SK-N-SH treated with all-trans-retinoic acid at 6 μM for 48 hours (cell line): ENCODE results near the gene NEUROD4.

ENCODE experiments used
- ATAC-seq: fragments of 200-7000 bp; cut with Tn5 transposase; 3 replicates; pipeline ENCODE4 v1.9.1; 2020; ENCODE audit warnings: mild to moderate bottlenecking, moderate library complexity
- ARNTL ChIP-seq: fragments of 450-650 bp; formaldehyde crosslinking; IDR thresholded peaks from 2 replicates; pipeline ENCODE4 v1.5.0; 2020; ENCODE audit warnings: low read depth, mild to moderate bottlenecking, moderate library complexity, borderline replicate concordance
- BACH2 ChIP-seq: fragments of 250-450 bp; sonication (Bioruptor Pico); IDR thresholded peaks from 2 replicates; pipeline ENCODE4 v1.9.0; 2021; ENCODE audit warnings: mild to moderate bottlenecking, borderline replicate concordance
- CSDC2 ChIP-seq: fragments of 250-450 bp; sonication (Bioruptor Pico); IDR thresholded peaks from 2 replicates; pipeline ENCODE4 v1.5.0; 2020; ENCODE audit warnings: mild to moderate bottlenecking, moderate library complexity
- ESRRG ChIP-seq: fragments of 250-450 bp; sonication (Bioruptor Pico); IDR thresholded peaks from 2 replicates; pipeline ENCODE4 v1.6.1; 2021; ENCODE audit warnings: mild to moderate bottlenecking
- GLIS3 ChIP-seq: fragments of 250-450 bp; sonication (Bioruptor Pico); IDR thresholded peaks from 2 replicates; pipeline ENCODE4 v1.5.0; 2020; ENCODE audit warnings: mild to moderate bottlenecking, moderate library complexity
- ISL1 ChIP-seq: fragments of 250-450 bp; sonication (Bioruptor Pico); IDR thresholded peaks from 2 replicates; pipeline ENCODE4 v2.1.2; 2022; ENCODE audit warnings: mild to moderate bottlenecking, moderate library complexity
- OSR1 ChIP-seq: fragments of 250-450 bp; sonication (Bioruptor Pico); IDR thresholded peaks from 2 replicates; pipeline ENCODE4 v1.8.0; 2022; ENCODE audit warnings: moderate library complexity, mild to moderate bottlenecking, inconsistent platforms
- PATZ1 ChIP-seq: fragments of 250-450 bp; sonication (Bioruptor Pico); IDR thresholded peaks from 2 replicates; pipeline ENCODE4 v1.8.0; 2020; ENCODE audit warnings: mild to moderate bottlenecking, moderate library complexity, borderline replicate concordance
- PPARA ChIP-seq: fragments of 250-450 bp; sonication (Bioruptor Pico); IDR thresholded peaks from 2 replicates; pipeline ENCODE4 v1.5.0; 2020; ENCODE audit warnings: mild to moderate bottlenecking, borderline replicate concordance
- RARB ChIP-seq: fragments of 250-450 bp; sonication (Bioruptor Pico); IDR thresholded peaks from 2 replicates; pipeline ENCODE4 v1.8.0; 2021; ENCODE audit warnings: mild to moderate bottlenecking, moderate library complexity
- SNAI2 ChIP-seq: fragments of 250-450 bp; sonication (Bioruptor Pico); IDR thresholded peaks from 2 replicates; pipeline ENCODE4 v1.5.0; 2020; ENCODE audit warnings: mild to moderate bottlenecking, moderate library complexity
- TOX ChIP-seq: fragments of 250-450 bp; sonication (Bioruptor Pico); IDR thresholded peaks from 2 replicates; pipeline ENCODE4 v1.8.0; 2021; ENCODE audit warnings: mild to moderate bottlenecking, moderate library complexity, borderline replicate concordance
- ZC3H10 ChIP-seq: fragments of 250-450 bp; sonication (Bioruptor Pico); IDR thresholded peaks from 2 replicates; pipeline ENCODE4 v1.5.1; 2021; ENCODE audit warnings: mild to moderate bottlenecking, moderate library complexity
- ZFP3 ChIP-seq: fragments of 250-450 bp; sonication (Bioruptor Pico); IDR thresholded peaks from 2 replicates; pipeline ENCODE4 v1.5.0; 2020; ENCODE audit warnings: mild to moderate bottlenecking, moderate library complexity
- ZFP30 ChIP-seq: fragments of 450-650 bp; formaldehyde crosslinking; IDR thresholded peaks from 2 replicates; pipeline ENCODE4 v1.5.0; 2022; ENCODE audit warnings: mild to moderate bottlenecking, moderate library complexity
- ZNF565 ChIP-seq: fragments of 450-650 bp; formaldehyde crosslinking; conservative IDR thresholded peaks from 2 replicates; pipeline ENCODE4 v1.5.0; 2020; ENCODE audit warnings: low read depth, mild to moderate bottlenecking, moderate library complexity
- ZNF8 ChIP-seq: fragments of 450-650 bp; formaldehyde crosslinking; IDR thresholded peaks from 2 replicates; pipeline ENCODE4 v1.5.0; 2020; ENCODE audit warnings: mild to moderate bottlenecking, moderate library complexity
- TF ChIP-seq, protein P1 (sequence below): fragments of 250-450 bp; sonication (Bioruptor Pico); IDR thresholded peaks from 2 replicates; pipeline ENCODE4 v1.8.0; 2021; ENCODE audit warnings: low read depth, mild to moderate bottlenecking, moderate library complexity, borderline replicate concordance
- TF ChIP-seq, protein P2 (sequence below): fragments of 250-450 bp; sonication (Bioruptor Pico); IDR thresholded peaks from 2 replicates; pipeline ENCODE4 v1.5.0; 2020; ENCODE audit warnings: mild to moderate bottlenecking, moderate library complexity
- TF ChIP-seq, protein P3 (sequence below): fragments of 250-450 bp; sonication (Bioruptor Pico); IDR thresholded peaks from 2 replicates; pipeline ENCODE4 v1.5.1; 2020; ENCODE audit warnings: low read depth, mild to moderate bottlenecking, moderate library complexity
- TF ChIP-seq, protein P4 (sequence below): fragments of 250-450 bp; sonication (Bioruptor Pico); IDR thresholded peaks from 2 replicates; pipeline ENCODE4 v1.5.1; 2021; ENCODE audit warnings: mild to moderate bottlenecking, moderate library complexity

Gene NEUROD4

GRCh38 chr12:54980341-54980740 lies 39.4 kb upstream of the NEUROD4 start:
- no peak for ATAC-seq
- no peak for TF ChIP-seq SNAI2 (CRISPR knock-in tag)
- no peak for TF ChIP-seq CSDC2 (CRISPR knock-in tag)
- no peak for TF ChIP-seq PATZ1 (CRISPR knock-in tag)
- TF ChIP-seq OSR1, result no peak
- TF ChIP-seq GLIS3 (CRISPR knock-in tag), result no peak
- TF ChIP-seq ZNF565 (CRISPR knock-in tag), result no peak
- TF ChIP-seq, protein P1, sequence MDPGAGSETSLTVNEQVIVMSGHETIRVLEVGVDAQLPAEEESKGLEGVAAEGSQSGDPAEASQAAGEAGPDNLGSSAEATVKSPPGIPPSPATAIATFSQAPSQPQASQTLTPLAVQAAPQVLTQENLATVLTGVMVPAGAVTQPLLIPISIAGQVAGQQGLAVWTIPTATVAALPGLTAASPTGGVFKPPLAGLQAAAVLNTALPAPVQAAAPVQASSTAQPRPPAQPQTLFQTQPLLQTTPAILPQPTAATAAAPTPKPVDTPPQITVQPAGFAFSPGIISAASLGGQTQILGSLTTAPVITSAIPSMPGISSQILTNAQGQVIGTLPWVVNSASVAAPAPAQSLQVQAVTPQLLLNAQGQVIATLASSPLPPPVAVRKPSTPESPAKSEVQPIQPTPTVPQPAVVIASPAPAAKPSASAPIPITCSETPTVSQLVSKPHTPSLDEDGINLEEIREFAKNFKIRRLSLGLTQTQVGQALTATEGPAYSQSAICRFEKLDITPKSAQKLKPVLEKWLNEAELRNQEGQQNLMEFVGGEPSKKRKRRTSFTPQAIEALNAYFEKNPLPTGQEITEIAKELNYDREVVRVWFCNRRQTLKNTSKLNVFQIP (CRISPR knock-in tag), result no peak
- TF ChIP-seq, protein P2, sequence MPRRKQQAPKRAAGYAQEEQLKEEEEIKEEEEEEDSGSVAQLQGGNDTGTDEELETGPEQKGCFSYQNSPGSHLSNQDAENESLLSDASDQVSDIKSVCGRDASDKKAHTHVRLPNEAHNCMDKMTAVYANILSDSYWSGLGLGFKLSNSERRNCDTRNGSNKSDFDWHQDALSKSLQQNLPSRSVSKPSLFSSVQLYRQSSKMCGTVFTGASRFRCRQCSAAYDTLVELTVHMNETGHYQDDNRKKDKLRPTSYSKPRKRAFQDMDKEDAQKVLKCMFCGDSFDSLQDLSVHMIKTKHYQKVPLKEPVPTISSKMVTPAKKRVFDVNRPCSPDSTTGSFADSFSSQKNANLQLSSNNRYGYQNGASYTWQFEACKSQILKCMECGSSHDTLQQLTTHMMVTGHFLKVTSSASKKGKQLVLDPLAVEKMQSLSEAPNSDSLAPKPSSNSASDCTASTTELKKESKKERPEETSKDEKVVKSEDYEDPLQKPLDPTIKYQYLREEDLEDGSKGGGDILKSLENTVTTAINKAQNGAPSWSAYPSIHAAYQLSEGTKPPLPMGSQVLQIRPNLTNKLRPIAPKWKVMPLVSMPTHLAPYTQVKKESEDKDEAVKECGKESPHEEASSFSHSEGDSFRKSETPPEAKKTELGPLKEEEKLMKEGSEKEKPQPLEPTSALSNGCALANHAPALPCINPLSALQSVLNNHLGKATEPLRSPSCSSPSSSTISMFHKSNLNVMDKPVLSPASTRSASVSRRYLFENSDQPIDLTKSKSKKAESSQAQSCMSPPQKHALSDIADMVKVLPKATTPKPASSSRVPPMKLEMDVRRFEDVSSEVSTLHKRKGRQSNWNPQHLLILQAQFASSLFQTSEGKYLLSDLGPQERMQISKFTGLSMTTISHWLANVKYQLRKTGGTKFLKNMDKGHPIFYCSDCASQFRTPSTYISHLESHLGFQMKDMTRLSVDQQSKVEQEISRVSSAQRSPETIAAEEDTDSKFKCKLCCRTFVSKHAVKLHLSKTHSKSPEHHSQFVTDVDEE (CRISPR knock-in tag), result no peak
- TF ChIP-seq, protein P3, sequence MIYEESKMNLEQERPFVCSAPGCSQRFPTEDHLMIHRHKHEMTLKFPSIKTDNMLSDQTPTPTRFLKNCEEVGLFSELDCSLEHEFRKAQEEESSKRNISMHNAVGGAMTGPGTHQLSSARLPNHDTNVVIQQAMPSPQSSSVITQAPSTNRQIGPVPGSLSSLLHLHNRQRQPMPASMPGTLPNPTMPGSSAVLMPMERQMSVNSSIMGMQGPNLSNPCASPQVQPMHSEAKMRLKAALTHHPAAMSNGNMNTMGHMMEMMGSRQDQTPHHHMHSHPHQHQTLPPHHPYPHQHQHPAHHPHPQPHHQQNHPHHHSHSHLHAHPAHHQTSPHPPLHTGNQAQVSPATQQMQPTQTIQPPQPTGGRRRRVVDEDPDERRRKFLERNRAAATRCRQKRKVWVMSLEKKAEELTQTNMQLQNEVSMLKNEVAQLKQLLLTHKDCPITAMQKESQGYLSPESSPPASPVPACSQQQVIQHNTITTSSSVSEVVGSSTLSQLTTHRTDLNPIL (CRISPR knock-in tag), result no peak
- TF ChIP-seq ZC3H10 (CRISPR knock-in tag), result no peak
- TF ChIP-seq ISL1 (CRISPR knock-in tag), result no peak
- TF ChIP-seq ZFP30 (CRISPR knock-in tag), result no peak

DNA sequence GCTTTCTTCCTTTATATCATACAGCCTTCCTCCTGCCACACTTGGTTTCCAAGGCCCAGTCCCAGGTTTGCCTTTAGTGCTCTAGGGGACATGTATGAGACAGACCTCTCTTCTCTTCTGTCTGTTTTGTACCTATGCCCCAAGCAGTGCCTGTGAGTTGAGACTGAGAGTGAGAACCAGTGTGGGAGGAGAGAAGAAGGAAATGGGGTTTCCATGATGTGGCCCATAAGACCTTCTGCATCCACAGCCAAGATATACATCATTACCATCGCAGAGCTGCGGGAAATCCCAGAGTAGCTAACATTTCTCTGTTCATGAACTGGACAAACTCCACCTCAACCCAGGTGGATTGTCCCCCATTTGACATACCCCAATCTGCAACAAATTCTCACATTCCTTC lies 38.0 kb upstream of the NEUROD4 start:
- ATAC-seq, result no peak
- no peak for TF ChIP-seq RARB (CRISPR knock-in tag)
- TF ChIP-seq ZNF565 (CRISPR knock-in tag), result no peak
- TF ChIP-seq, protein P4, sequence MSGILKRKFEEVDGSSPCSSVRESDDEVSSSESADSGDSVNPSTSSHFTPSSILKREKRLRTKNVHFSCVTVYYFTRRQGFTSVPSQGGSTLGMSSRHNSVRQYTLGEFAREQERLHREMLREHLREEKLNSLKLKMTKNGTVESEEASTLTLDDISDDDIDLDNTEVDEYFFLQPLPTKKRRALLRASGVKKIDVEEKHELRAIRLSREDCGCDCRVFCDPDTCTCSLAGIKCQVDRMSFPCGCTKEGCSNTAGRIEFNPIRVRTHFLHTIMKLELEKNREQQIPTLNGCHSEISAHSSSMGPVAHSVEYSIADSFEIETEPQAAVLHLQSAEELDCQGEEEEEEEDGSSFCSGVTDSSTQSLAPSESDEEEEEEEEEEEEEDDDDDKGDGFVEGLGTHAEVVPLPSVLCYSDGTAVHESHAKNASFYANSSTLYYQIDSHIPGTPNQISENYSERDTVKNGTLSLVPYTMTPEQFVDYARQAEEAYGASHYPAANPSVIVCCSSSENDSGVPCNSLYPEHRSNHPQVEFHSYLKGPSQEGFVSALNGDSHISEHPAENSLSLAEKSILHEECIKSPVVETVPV (CRISPR knock-in tag), result no peak
- TF ChIP-seq PPARA (CRISPR knock-in tag), result no peak
- TF ChIP-seq BACH2 (CRISPR knock-in tag), result no peak
- no peak for TF ChIP-seq ZFP3
- no peak for TF ChIP-seq ESRRG
- no peak for TF ChIP-seq ISL1 (CRISPR knock-in tag)
- no peak for TF ChIP-seq SNAI2 (CRISPR knock-in tag)
- TF ChIP-seq TOX (CRISPR knock-in tag), result no peak
- TF ChIP-seq OSR1, result no peak
- TF ChIP-seq ZC3H10 (CRISPR knock-in tag), result no peak
- TF ChIP-seq, protein P1 (CRISPR knock-in tag), result no peak
- TF ChIP-seq, protein P2 (CRISPR knock-in tag), result no peak
- TF ChIP-seq GLIS3 (CRISPR knock-in tag), result no peak
- no peak for TF ChIP-seq ARNTL (CRISPR knock-in tag)
- TF ChIP-seq ZFP30 (CRISPR knock-in tag), result no peak
- no peak for TF ChIP-seq ZNF8 (CRISPR knock-in tag)
- TF ChIP-seq CSDC2 (CRISPR knock-in tag), result no peak
- no peak for TF ChIP-seq PATZ1 (CRISPR knock-in tag)
